B cell (primary cell): ENCODE measurements around the gene IFI35.

Source experiments
- EZH2 ChIP-seq: IDR thresholded peaks from 2 replicates; pipeline ENCODE4 v1.6.1; 2012; ENCODE audit warnings: borderline replicate concordance, low read depth, mild to moderate bottlenecking, moderate library complexity, low read length; ENCODE audit not compliant: insufficient read depth, poor library complexity, severe bottlenecking
- TF ChIP-seq, protein P1 (sequence below): fragments of 200-600 bp; IDR thresholded peaks from one replicate; pipeline ENCODE4 v1.8.0; 2022; ENCODE audit warnings: antibody characterized with exemption, mild to moderate bottlenecking

DNA sequence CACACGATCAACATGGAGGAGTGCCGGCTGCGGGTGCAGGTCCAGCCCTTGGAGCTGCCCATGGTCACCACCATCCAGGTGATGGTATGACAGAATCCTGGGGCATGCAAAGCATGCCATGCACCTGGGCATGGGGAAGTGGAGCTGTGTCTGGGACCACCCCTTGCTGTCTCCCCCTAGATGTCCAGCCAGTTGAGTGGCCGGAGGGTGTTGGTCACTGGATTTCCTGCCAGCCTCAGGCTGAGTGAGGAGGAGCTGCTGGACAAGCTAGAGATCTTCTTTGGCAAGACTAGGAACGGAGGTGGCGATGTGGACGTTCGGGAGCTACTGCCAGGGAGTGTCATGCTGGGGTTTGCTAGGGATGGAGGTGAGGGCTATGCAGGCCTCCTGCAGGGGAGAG, 6.7 kb downstream of the IFI35 start:
- TF ChIP-seq, protein P1, sequence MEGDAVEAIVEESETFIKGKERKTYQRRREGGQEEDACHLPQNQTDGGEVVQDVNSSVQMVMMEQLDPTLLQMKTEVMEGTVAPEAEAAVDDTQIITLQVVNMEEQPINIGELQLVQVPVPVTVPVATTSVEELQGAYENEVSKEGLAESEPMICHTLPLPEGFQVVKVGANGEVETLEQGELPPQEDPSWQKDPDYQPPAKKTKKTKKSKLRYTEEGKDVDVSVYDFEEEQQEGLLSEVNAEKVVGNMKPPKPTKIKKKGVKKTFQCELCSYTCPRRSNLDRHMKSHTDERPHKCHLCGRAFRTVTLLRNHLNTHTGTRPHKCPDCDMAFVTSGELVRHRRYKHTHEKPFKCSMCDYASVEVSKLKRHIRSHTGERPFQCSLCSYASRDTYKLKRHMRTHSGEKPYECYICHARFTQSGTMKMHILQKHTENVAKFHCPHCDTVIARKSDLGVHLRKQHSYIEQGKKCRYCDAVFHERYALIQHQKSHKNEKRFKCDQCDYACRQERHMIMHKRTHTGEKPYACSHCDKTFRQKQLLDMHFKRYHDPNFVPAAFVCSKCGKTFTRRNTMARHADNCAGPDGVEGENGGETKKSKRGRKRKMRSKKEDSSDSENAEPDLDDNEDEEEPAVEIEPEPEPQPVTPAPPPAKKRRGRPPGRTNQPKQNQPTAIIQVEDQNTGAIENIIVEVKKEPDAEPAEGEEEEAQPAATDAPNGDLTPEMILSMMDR = no peak
- TF ChIP-seq EZH2 = no peak
